ENCODE measurements around the gene LGR4.
A peak's percentile ranks its signal among the peaks of the same experiment; 100 is the strongest.
"Not testable (repeated sequence)": the region's sequence is repeated elsewhere in the genome, so short reads cannot be mapped to it uniquely, and the experiment has no call there.

LGR4 gene

GRCh38 chr11:27372164-27372563 lies 100.4 kb downstream of the LGR4 start:
- no peak for DNase-seq

DNA sequence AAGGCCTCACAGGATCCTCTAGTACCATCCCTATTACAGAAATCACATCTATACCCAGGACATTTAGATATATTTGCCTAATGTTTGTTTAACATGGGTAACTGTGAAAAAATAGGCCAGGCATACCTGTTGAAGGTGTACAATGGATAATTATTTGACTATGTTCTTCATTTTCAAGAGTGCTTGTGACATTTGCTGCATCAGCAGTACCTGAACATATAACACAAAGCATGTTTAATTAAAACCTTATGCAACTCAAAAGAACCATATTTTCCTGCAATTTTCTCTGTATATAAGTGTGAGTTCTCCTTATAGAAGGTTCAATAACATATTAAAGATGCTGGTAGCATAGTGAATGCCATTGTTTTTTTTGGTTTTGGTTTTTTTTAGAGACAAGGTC lies 101.1 kb downstream of the LGR4 start:
- no peak for DNase-seq

DNA sequence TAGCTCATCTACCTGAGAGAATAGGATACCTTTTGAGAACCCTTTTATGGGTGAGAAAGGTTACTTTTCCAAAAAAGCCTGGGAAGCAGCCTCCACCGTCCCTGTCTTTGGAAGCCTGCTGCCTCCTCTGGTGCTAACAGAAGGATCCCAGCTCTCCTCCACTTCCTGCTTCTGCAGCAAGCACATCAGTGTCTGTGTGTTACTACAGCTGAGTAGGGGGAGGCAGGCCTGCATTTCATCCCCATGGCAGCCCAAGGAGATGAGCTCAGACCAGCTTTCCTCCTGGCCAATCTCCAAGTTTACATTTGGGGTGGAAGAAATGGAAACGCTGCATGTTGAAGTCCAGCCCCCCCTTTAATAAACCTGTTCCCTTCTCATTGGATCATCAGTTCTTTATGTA lies 102.2 kb downstream of the LGR4 start:
- no peak for DNase-seq

DNA sequence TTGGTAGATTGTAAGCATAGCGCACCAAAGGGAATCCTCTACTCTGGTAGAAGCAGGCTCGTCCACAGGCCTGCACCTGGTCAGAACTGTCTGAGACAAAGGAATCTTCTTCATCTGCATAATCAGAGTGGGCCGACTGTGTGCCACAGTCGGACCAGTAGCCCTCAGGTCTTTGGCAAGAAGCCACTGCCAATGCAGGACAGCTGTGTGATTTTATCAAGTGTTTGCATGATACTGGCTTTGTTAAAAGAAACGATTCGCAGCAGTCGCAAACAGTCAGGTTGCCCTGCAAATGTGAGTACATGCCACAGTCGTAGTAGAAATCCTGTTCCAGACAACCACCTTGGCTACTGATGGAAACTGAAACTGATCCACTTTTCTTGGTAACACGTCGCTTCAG lies 104.7 kb downstream of the LGR4 start:
- no peak for DNase-seq

DNA sequence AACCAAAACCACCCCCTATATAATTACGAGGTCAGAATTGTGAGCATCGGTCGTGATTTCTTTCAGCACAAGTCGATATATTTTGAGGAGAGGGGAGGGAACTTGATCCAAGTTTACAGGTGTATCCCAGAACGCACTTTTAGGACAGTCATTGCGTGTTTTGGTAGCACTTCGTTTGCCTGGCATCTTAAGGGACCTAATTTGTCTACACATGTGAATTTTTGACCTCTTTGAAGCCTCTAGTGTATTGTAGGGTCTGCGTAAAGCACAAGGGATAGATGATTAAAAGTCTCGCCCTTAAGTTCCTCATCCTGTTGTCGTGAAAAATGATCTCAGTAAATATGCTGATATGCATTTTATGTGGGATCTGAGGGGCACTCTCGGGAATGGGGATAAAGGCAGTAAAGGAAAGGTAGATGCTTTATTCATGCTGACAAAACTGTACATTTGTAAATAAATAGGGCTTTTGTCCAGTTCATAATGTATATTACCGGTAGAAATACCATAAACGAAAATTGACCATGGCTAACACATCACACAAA lies 108.9 kb downstream of the LGR4 start:
- DNase-seq: no peak

- DNase-seq: peak; percentile 21
Observed at GRCh38 chr11:27362749-27363575, 109.6 kb downstream of the LGR4 start, which contains the start of gene CCDC34. CCDC34 (minus strand) TSS chr11:27363215; CDS start chr11:27363194, 21 bp downstream.

DNA sequence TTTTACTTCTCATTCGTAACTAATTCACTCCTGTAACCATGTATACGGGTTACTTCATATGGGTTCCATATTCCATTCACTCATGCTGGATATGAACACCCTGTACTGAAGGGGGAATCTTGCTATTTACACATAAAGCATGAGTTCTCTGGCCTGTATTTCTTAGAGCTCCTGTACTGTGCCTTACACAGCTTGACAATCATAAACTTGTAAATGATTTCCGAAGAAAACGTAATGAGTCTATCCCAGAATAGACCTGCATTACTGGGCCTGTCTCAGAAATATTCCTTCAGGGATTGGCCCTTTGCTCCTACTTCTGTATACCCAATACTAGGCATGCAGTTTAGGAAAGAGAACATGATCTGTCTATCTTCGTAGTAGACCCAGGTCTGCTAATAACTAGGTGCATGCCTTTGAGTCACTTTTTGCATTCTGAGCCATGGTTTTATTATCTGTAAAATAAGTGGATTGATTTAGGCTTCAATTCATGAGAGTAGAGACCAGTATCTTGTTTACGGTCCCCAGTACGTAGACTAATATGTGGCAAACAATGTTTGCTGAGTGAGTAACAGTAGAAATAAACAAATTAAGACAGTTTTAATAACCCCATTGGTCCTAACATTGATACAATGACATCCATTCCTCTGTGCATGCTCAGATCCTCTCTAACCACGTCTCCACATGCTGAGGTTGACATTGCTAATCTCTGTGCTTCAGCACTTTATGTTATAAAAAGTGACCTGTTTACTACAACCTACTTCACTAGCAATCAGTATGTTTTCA lies 110.8 kb downstream of the LGR4 start:
- no peak for DNase-seq

DNA sequence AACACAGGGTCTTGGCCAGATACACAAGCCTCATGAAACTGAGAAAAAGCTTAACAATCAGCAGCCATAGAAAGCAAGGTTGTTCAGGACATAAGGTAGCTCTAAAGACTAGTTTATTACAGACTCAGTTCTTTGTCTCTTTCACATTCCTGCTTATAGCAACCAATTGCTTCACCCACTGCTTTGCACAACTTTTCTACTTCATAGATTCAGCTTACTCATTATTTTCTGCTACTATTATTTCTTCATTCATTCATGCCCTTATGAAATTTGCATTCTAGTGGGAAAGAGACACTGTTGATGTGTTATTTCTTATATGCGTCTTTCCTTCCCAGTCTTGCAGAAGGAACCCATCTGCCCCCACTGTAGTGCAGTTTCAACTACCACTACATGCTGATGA lies 114.3 kb downstream of the LGR4 start:
- no peak for DNase-seq

DNA sequence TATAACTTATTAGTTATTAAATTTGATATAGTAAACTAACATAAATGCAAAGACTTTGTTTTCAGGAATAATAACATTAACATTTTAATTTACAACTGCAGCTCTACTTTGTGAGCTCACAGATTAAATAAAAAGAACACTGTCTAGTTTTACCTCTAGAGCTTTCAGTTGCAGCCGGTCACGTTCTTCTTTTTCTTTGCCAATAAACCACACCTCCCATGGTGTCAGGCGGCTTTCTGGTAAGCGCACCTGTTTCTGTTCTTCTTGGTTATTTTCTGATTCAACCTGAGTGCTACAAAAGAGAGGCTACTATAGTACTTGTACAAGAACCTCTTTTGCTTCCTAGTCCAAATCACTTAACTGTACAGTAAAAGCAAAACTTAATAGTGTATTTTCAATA lies 115.3 kb downstream of the LGR4 start:
- peak; percentile 10 for DNase-seq

- no peak for DNase-seq
Observed at GRCh38 chr11:27356624-27357222, 115.9 kb downstream of the LGR4 start.

DNA sequence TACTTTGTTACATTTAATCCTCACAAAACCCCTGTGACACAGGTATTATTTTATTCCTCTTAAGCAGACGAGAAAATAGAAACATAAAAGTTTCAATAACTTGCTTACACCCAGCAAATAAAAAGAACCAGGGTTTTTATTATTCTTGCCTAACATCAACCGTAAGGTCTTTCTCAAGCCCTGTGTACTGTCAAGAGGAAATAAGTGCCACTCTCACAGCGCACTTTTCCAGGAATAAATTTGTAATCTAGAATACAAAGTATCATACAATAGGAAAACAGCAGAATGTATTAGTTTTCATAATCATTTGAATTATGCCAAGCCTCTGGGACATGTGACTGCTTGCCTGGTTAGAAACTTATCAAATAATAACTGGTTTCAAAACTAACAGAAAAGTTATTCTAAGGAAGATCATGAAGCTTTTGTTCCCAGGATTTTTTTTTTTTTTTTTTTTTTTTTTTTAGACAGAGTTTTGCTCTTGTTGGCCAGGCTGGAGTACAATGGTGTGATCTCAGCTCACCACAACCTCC lies 117.0 kb downstream of the LGR4 start:
- no peak for DNase-seq

- DNase-seq: no peak
Observed at GRCh38 chr11:27354359-27354965, 118.1 kb downstream of the LGR4 start.

GRCh38 chr11:27353593-27354358 lies 118.8 kb downstream of the LGR4 start:
- no peak for DNase-seq

GRCh38 chr11:27352781-27353180 lies 119.8 kb downstream of the LGR4 start:
- DNase-seq: no peak

DNA sequence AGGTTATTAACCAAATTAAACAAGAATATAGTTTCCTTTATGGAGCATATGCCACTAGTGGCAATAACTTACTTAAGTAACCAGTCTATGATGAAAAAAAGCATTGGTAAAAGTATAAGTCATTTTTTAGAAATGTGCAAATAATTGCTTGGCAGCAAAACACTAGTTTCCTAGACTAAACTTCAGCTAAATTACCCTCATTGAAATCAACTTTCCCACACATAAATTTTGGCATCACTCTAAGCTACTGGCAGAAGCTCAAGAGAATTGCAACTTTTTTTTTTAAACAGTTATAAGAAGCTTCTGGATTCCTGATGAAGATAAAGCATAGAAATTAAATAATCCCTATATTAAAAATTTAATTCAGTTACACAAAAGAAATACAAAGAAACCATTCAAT lies 122.1 kb downstream of the LGR4 start:
- no peak for DNase-seq

- no peak for DNase-seq
Observed at GRCh38 chr11:27349919-27350318, 122.7 kb downstream of the LGR4 start.

DNA sequence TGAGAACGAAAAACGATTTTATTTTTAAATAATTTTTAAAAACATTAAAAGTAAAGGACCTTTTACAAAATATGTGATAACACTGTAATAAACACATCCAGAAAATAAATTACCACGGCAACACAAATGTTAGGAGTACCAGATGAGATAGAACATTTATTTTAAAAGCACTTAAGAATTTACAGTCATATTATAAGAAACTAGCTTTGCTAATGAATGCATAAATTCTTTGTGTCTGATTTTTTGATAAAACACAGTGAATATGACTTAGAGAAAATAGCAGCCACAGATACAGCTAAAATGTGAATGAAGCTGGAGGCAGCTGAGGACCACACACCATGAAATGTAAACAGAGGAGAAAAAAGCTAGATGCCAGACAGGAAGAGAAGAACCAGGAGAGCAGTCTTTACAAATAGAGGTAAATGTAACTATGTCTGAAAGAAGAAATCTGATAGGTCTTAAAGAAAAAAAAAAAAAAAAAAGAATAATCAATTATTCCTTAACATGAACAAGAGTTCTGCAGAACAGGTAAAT lies 124.2 kb downstream of the LGR4 start:
- peak; percentile 25 for DNase-seq

- peak; percentile 24 for DNase-seq
Observed at GRCh38 chr11:27347359-27348339, 124.9 kb downstream of the LGR4 start.

- DNase-seq: no peak
Observed at GRCh38 chr11:27339941-27340340, 132.6 kb downstream of the LGR4 start.

DNA sequence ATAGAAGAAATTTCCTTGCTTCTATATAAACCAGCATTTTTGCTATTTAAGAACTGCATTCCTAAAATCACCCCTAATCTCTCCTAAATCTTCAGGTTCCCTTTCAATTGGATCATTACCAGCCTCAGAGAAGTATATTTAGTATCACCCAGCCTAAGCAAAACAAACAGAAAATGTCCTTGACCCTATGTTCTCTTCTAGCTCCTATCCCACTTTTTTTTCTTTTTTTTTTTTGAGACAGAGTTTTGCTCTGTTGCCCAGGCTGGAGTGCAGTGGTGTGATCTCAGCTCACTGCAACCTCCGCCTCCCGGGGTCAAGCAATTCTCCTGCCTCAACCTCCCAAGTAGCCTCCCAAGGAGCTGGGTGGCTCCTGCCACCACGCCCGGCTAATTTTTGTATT lies 137.8 kb downstream of the LGR4 start:
- not testable (repeated sequence) for DNase-seq
